Measurements from ENCODE around the gene UBTF. TPM values are rescaled to one million over a fixed set of nuclear protein-coding genes. Genes with fewer than 3 reads are reported as not detected.

Gene UBTF
- total and polyA plus RNA-seq, 2 donors (not counting 1 experiment from before 2014, with no cell fraction given): 43.1 to 179 TPM

DNA sequence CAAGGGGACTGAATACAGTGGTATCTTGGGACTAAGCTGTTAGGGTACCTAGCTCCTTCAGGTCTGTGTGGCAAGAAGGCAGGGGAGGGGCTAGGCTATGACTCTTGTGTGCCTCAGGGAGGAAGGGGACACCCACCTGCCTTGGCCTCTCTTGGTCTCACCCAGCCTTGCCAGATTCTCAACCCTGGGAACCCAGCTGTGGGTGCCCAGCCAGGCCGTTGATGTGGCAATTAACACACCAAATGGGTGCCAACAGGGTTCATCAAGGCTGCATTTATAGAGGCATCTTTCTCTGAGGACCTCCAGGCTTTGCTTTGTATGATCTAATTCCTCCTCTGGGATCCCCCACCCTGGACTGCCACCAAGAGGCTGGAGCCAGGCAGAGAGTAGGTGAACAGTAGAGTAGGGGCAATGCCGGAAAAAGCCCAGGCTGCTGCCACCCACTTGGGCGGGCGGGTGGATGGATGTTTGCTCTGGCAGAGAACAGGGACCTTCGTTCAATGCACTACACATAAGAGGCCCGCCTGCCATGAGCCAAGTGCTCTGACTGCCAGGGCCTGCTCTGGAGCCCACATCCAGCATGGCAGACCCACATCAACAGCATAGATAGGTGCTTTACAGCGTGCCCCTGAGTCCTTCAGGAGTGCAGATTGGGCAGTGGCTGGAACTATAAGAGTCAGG lies 52.2 kb downstream of the UBTF start:
- ChIA-PET POLR2A (interaction anchor here (0.6 kb wide), 1 partner anchor 25 kb away, joined by 3 read pairs; the partner anchor contains the start of gene HROB), CTCF (interaction anchor here (1.0 to 2.5 kb wide), 5 partner anchors 8 to 224 kb away, joined by 3 to 34 read pairs (median 4); partner anchors contain the start of gene LSM12)
- Mint-ChIP-seq H3K27me3 (no peaks in the 10 kb centered on the region), H3K27ac (no peak overlapping the region), H3K4me3 (no peak overlapping the region), H3K9me3 (ENCODE audit: insufficient read depth) (no peaks in the 10 kb centered on the region), H3K4me1 (peaks cover 9% of the 10 kb centered on the region)
- Histone ChIP-seq H3K79me2 (ENCODE audit: control insufficient read depth, insufficient read depth, low read length) (no peaks in the 10 kb centered on the region), H2AFZ (ENCODE audit: insufficient read depth, low read depth, low read length, poor library complexity, severe bottlenecking) (no peak overlapping the region), H3K27me3 (replicated peaks in 1 of 4; ENCODE audit: control extremely low read depth in 1 of 4, control insufficient read depth in 3 of 4, insufficient read depth in 4 of 4, low read length in 3 of 4) (no peaks in the 10 kb centered on the region), H4K20me1 (ENCODE audit: control insufficient read depth, insufficient read depth, low read length, poor library complexity, severe bottlenecking) (no peaks in the 10 kb centered on the region), H3K9ac (ENCODE audit: low read length) (no peak overlapping the region), H3K9me3 (ENCODE audit: control extremely low read depth in 1 of 3, control insufficient read depth in 2 of 3, insufficient read depth in 1 of 3, low read length in 2 of 3) (no peaks in the 10 kb centered on the region), H3K27ac (ENCODE audit: low read length in 2 of 2) (no peak overlapping the region), H3K36me3 (replicated peaks in 1 of 2; ENCODE audit: control extremely low read depth in 1 of 2, control insufficient read depth in 1 of 2, extremely low read depth in 1 of 2, insufficient read depth in 2 of 2, low read length in 1 of 2) (no peaks in the 10 kb centered on the region), H3K4me3 (ENCODE audit: control extremely low read depth in 1 of 5, extremely low read depth in 1 of 5, insufficient read depth in 1 of 5, low read depth in 2 of 5, low read length in 4 of 5) (no peak overlapping the region), H3K4me2 (replicated peaks; ENCODE audit: low read depth, low read length, poor library complexity, severe bottlenecking) (no peak overlapping the region), H3K4me1 (ENCODE audit: control insufficient read depth in 2 of 2, insufficient read depth in 2 of 2, low read length in 2 of 2) (peaks cover 0 to 13% of the 10 kb centered on the region in 2 donors)
- TF ChIP-seq, protein P1, sequence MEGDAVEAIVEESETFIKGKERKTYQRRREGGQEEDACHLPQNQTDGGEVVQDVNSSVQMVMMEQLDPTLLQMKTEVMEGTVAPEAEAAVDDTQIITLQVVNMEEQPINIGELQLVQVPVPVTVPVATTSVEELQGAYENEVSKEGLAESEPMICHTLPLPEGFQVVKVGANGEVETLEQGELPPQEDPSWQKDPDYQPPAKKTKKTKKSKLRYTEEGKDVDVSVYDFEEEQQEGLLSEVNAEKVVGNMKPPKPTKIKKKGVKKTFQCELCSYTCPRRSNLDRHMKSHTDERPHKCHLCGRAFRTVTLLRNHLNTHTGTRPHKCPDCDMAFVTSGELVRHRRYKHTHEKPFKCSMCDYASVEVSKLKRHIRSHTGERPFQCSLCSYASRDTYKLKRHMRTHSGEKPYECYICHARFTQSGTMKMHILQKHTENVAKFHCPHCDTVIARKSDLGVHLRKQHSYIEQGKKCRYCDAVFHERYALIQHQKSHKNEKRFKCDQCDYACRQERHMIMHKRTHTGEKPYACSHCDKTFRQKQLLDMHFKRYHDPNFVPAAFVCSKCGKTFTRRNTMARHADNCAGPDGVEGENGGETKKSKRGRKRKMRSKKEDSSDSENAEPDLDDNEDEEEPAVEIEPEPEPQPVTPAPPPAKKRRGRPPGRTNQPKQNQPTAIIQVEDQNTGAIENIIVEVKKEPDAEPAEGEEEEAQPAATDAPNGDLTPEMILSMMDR (IDR thresholded peaks at IDR 0.05): no peak
- TF ChIP-seq EZH2 (IDR thresholded peaks at IDR 0.05; ENCODE audit: borderline replicate concordance, insufficient read depth, low read depth, low read length, poor library complexity, severe bottlenecking): no peak
- DNase-seq (no peak), ATAC-seq (ENCODE audit: low read depth) (no peak)
- 92% methylated on average over 7 of the region's 7 CpGs for WGBS (ENCODE audit: insufficient coverage)
- intact Hi-C loops (cut with micrococcal nuclease): no loop called here

DNA sequence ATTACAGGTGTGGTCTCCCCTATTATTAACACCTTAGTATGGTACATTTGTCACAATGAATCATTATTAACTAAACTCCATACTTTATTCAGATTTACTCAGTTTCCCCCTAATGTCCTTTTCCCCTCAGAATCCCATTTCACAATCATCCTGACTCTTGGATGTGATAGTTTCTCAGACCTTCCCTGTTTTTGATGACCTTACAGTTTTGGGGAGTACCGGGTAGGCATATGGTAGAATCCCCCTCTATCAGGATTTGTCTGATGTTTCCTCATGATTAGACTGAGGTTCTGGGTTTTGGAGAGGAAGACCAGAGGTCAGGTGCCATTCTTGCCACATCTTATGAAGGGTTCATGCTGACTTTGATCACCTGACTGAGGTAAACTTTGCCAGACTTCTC lies 55.0 kb downstream of the UBTF start:
- no peaks in the 10 kb centered on the region for H3K27me3 Mint-ChIP-seq
- no peaks in the 10 kb centered on the region for H3K9me3 Mint-ChIP-seq (ENCODE audit: insufficient read depth)
- peaks cover 0 to 3% of the 10 kb centered on the region in 2 donors for H3K4me1 ChIP-seq (ENCODE audit: control insufficient read depth in 2 of 2, insufficient read depth in 2 of 2, low read length in 2 of 2)
- ATAC-seq (ENCODE audit: low read depth): no peak
- POLR2A ChIA-PET: no interaction called here
- H4K20me1 ChIP-seq (ENCODE audit: control insufficient read depth, insufficient read depth, low read length, poor library complexity, severe bottlenecking): no peaks in the 10 kb centered on the region
- WGBS (ENCODE audit: insufficient coverage): no CpG with 5 or more reads among the region's 1 CpG
- intact Hi-C loops (cut with micrococcal nuclease): no loop called here
- H2AFZ ChIP-seq (ENCODE audit: insufficient read depth, low read depth, low read length, poor library complexity, severe bottlenecking): no peak overlapping the region
- H3K36me3 ChIP-seq (replicated peaks in 1 of 2; ENCODE audit: control extremely low read depth in 1 of 2, control insufficient read depth in 1 of 2, extremely low read depth in 1 of 2, insufficient read depth in 2 of 2, low read length in 1 of 2): no peaks in the 10 kb centered on the region
- no peak overlapping the region for H3K4me2 ChIP-seq (replicated peaks; ENCODE audit: low read depth, low read length, poor library complexity, severe bottlenecking)
- no peaks in the 10 kb centered on the region for H3K27me3 ChIP-seq (replicated peaks in 1 of 4; ENCODE audit: control extremely low read depth in 1 of 4, control insufficient read depth in 3 of 4, insufficient read depth in 4 of 4, low read length in 3 of 4)
- no peak overlapping the region for H3K4me3 ChIP-seq (ENCODE audit: control extremely low read depth in 1 of 5, extremely low read depth in 1 of 5, insufficient read depth in 1 of 5, low read depth in 2 of 5, low read length in 4 of 5)
- H3K27ac Mint-ChIP-seq: no peak overlapping the region
- H3K27ac ChIP-seq (ENCODE audit: low read length in 2 of 2): no peak overlapping the region
- H3K4me3 Mint-ChIP-seq: no peak overlapping the region
- H3K79me2 ChIP-seq (ENCODE audit: control insufficient read depth, insufficient read depth, low read length): no peaks in the 10 kb centered on the region
- CTCF ChIA-PET: no interaction called here
- H3K9me3 ChIP-seq (ENCODE audit: control extremely low read depth in 1 of 3, control insufficient read depth in 2 of 3, insufficient read depth in 1 of 3, low read length in 2 of 3): no peaks in the 10 kb centered on the region
- H3K9ac ChIP-seq (ENCODE audit: low read length): no peak overlapping the region
- H3K4me1 Mint-ChIP-seq: peaks cover 2% of the 10 kb centered on the region
- no peak for TF ChIP-seq EZH2 (IDR thresholded peaks at IDR 0.05; ENCODE audit: borderline replicate concordance, insufficient read depth, low read depth, low read length, poor library complexity, severe bottlenecking)
- TF ChIP-seq, protein P1 (IDR thresholded peaks at IDR 0.05): no peak
- no peak for DNase-seq

Data from B cell (primary cell).